Measurements from ENCODE around the gene PCYT2.
A peak's percentile ranks its signal among the peaks of the same experiment; 100 is the strongest.

Gene PCYT2

GRCh38 chr17:81901167-81902022, 9.8 kb downstream of the PCYT2 start:
- no peak overlapping the region; the same call in 1 of the 2 replicates for H3K4me3 ChIP-seq (ENCODE audit: low read depth, low read length)
- no peak for DNase-seq (ENCODE audit: low read depth, low spot score)
- TF ChIP-seq, protein P1, sequence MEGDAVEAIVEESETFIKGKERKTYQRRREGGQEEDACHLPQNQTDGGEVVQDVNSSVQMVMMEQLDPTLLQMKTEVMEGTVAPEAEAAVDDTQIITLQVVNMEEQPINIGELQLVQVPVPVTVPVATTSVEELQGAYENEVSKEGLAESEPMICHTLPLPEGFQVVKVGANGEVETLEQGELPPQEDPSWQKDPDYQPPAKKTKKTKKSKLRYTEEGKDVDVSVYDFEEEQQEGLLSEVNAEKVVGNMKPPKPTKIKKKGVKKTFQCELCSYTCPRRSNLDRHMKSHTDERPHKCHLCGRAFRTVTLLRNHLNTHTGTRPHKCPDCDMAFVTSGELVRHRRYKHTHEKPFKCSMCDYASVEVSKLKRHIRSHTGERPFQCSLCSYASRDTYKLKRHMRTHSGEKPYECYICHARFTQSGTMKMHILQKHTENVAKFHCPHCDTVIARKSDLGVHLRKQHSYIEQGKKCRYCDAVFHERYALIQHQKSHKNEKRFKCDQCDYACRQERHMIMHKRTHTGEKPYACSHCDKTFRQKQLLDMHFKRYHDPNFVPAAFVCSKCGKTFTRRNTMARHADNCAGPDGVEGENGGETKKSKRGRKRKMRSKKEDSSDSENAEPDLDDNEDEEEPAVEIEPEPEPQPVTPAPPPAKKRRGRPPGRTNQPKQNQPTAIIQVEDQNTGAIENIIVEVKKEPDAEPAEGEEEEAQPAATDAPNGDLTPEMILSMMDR (IDR thresholded peaks at IDR 0.05; ENCODE audit: insufficient read depth, low read length, missing control alignments) = no peak
- ChIA-PET POLR2A (no interaction called here), CTCF (interaction anchor here (0.7 to 1.0 kb wide), 2 partner anchors 9 to 18 kb away, joined by 3 read pairs; no protein-coding TSS in a partner anchor)

GRCh38 chr17:81900181-81900820, 10.9 kb downstream of the PCYT2 start:
- DNase-seq (ENCODE audit: low read depth, low spot score) = no peak
- H3K4me3 ChIP-seq (ENCODE audit: low read depth, low read length) = no peak overlapping the region
- TF ChIP-seq, protein P1 (IDR thresholded peaks at IDR 0.05; ENCODE audit: insufficient read depth, low read length, missing control alignments) = no peak
- POLR2A ChIA-PET = interaction anchor here (0.5 kb wide), 1 partner anchor 39 kb away, joined by 5 read pairs; no protein-coding TSS in a partner anchor
- CTCF ChIA-PET = no interaction called here

DNA sequence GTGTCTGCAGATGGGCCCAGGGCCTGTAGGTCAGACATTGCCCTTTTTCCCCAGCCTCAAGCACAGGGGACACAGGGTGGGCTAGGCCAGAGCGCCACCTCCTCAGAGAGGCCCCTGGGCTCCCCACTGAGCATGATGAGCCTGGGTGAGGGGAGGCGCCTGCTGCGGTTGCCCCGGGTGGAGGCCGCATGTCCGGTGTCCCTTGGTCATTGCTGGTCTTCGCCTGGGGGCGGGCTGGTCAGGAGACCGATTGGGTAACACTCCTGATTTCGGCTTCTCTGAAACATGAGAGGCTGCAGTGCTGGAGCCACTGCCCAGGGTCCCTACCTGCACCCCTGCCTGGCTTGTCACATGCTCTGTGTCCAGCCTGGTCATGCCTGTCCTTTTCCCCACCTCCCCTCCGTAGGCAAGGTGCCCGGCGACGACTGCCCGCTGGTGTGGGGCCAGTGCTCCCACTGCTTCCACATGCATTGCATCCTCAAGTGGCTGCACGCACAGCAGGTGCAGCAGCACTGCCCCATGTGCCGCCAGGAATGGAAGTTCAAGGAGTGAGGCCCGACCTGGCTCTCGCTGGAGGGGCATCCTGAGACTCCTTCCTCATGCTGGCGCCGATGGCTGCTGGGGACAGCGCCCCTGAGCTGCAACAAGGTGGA, 11.6 kb downstream of the PCYT2 start:
- DNase-seq (ENCODE audit: low read depth, low spot score) = no peak
- TF ChIP-seq, protein P1 (IDR thresholded peaks at IDR 0.05; ENCODE audit: insufficient read depth, low read length, missing control alignments) = no peak
- ChIA-PET POLR2A (interaction anchor here (0.5 to 0.8 kb wide), 2 partner anchors 27 to 38 kb away, joined by 3 to 5 read pairs; no protein-coding TSS in a partner anchor), CTCF (interaction anchor here (1.1 kb wide), 1 partner anchor 30 kb away, joined by 4 read pairs; no protein-coding TSS in a partner anchor)
- H3K4me3 ChIP-seq (ENCODE audit: low read depth, low read length) = no peak overlapping the region

GRCh38 chr17:81898885-81899284, 12.3 kb downstream of the PCYT2 start:
- TF ChIP-seq, protein P1 (IDR thresholded peaks at IDR 0.05; ENCODE audit: insufficient read depth, low read length, missing control alignments) = no peak
- CTCF ChIA-PET = interaction anchor here (1.1 kb wide), 1 partner anchor 29 kb away, joined by 4 read pairs; no protein-coding TSS in a partner anchor
- no peak overlapping the region for H3K4me3 ChIP-seq (ENCODE audit: low read depth, low read length)
- DNase-seq (ENCODE audit: low read depth, low spot score) = no peak
- POLR2A ChIA-PET = interaction anchor here (0.8 kb wide), 1 partner anchor 28 kb away, joined by 3 read pairs; no protein-coding TSS in a partner anchor

DNA sequence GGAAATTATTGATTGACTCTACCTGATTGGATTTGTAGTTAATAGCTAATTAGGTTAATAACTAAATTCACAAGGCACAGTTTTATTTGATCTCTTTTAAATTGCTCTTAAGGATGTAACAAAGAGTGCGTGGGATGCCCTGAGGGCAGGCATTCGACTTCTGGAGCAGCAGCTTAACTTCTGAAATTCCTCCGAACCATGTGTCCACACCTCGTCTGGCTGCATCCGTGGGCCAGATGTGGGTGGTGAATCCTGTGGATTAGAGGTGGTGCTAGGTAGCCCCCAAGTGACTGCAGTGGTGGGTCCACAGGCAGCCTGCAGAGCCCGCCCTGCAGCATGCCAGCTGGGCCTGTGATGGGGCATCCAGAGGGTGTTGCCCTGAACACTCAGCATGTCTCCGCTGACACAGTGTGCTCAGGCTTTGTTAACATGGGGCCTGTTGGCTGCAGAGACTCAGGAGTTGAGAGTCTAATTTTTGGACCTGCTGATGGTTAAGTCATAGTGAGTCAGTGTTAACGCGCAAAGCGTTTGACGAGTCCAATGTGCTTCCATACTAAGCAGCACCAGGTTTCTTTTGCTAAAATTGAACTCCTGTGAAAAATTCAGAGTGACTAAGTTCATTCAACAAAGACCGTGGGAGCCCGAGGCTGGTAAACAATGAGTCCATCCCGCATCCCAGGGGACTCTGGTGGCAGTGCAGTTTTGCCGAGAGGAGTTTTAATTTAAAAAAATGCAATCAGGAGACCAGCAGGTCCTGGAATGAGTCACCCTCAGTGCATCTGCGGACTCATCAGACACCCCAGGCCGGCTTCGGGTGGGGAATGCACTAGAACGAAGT, 13.0 kb downstream of the PCYT2 start:
- TF ChIP-seq, protein P1 (IDR thresholded peaks at IDR 0.05; ENCODE audit: insufficient read depth, low read length, missing control alignments) = no peak
- no peak overlapping the region for H3K4me3 ChIP-seq (ENCODE audit: low read depth, low read length)
- CTCF ChIA-PET = interaction anchor here (1.0 to 1.4 kb wide), 4 partner anchors 25 to 123 kb away, joined by 3 to 4 read pairs (median 4); no protein-coding TSS in a partner anchor
- POLR2A ChIA-PET = interaction anchor here (0.9 to 1.0 kb wide), 3 partner anchors 26 to 197 kb away, joined by 3 to 4 read pairs (median 3); no protein-coding TSS in a partner anchor
- DNase-seq (ENCODE audit: low read depth, low spot score) = peak; percentile 69
